Tibial nerve (tissue), 4 donors: ENCODE results near the gene IFI27L1. TPM values are rescaled to one million over a fixed set of nuclear protein-coding genes. Genes with fewer than 3 reads are reported as not detected.

ENCODE experiments used
- DNase-seq, 2 donors: peaks; one replicate each; pipeline ENCODE4 v3.0.0-alpha.2; 2019; ENCODE audit warnings: low spot score in 2 of 2
- H3K27ac ChIP-seq, 4 donors: fragments of 200-600 bp; sonication (generic) in 3 of 4; one replicate each; pipeline ENCODE4 v1.5.1; 2017 to 2019; ENCODE audit warnings: mild to moderate bottlenecking in 1 of 4
- H3K27me3 ChIP-seq, 2 donors: fragments of 200-600 bp; sonication (generic) in 1 of 2; one replicate each; pipeline versions ENCODE4 v1.5.1 to v1.6.0; 2017 to 2019
- H3K36me3 ChIP-seq, 3 donors: fragments of 200-600 bp; sonication (generic); one replicate each; pipeline ENCODE4 v1.5.1; 2018 to 2019
- H3K4me1 ChIP-seq, 4 donors: fragments of 200-600 bp; sonication (generic) in 3 of 4; one replicate each; pipeline ENCODE4 v1.5.1; 2017 to 2019
- H3K4me3 ChIP-seq, 4 donors: fragments of 200-600 bp; sonication (generic) in 3 of 4; one replicate each; pipeline ENCODE4 v1.5.1; 2017 to 2019; ENCODE audit warnings: mild to moderate bottlenecking in 1 of 4, moderate library complexity in 1 of 4
- H3K9me3 ChIP-seq, 4 donors: fragments of 200-600 bp; sonication (generic) in 3 of 4; one replicate each; pipeline ENCODE4 v1.5.1; 2017 to 2019
- CTCF ChIP-seq, 5 experiments: fragments of 200-600 bp in 3 of 5; fragments of 450-650 bp in 2 of 5; sonication (generic) in 3 of 5; IDR thresholded peaks; one replicate each; pipeline ENCODE4 v1.5.1; 2016 to 2019; ENCODE audit warnings: antibody characterized with exemption in 5 of 5, mild to moderate bottlenecking in 3 of 5, moderate library complexity in 2 of 5
- EP300 ChIP-seq, 2 donors: sonication (generic); formaldehyde crosslinking; IDR thresholded peaks; one replicate each; pipeline ENCODE4 v1.6.1; 2017; ENCODE audit warnings: antibody characterized with exemption in 2 of 2, mild to moderate bottlenecking in 1 of 2
- POLR2A ChIP-seq, 2 donors: fragments of 450-650 bp; IDR thresholded peaks; one replicate each; pipeline ENCODE4 v1.6.1; 2017; ENCODE audit warnings: antibody characterized with exemption in 2 of 2, mild to moderate bottlenecking in 2 of 2, moderate library complexity in 2 of 2
- WGBS, 2 donors: methylation state at CpG; one replicate each; pipeline ENCODE4 v1.1.5; 2018; 5-methylcytosine and 5-hydroxymethylcytosine counted together
- total RNA-seq, 4 donors: library from RNA; depleted of rRNA; stranded (reverse); fragments of >200 nt; gene quantifications; one replicate each; pipeline ENCODE4 v1.1.0, GENCODE V29; 2016

Gene IFI27L1
- total RNA-seq, 4 donors from 2014 or later, result 2.7 to 14.6 (median 7.2) TPM

GRCh38 chr14:94136575-94137331 is 55.6 kb downstream of the IFI27L1 start:
- Histone ChIP-seq H3K4me1 (peaks cover 0 to 6% (median 0%) of the 10 kb centered on the region in 4 donors), H3K9me3 (peaks cover 0 to 8% (median 0%) of the 10 kb centered on the region in 4 donors), H3K4me3 (no peak overlapping the region), H3K27ac (no peak overlapping the region), H3K36me3 (no peaks in the 10 kb centered on the region), H3K27me3 (peaks cover 0 to 14% of the 10 kb centered on the region in 2 donors)
- peak; percentile 88 to 97 for DNase-seq
- 30 to 55% methylated on average over 9 to 18 of the region's 18 CpGs for WGBS, 2 donors
- peak; percentile 91 to 98 (median 94) for TF ChIP-seq CTCF (IDR thresholded peaks at IDR 0.05)
- TF ChIP-seq EP300 (IDR thresholded peaks at IDR 0.05), result peak in 1 of 2 donors; percentile 23
- TF ChIP-seq POLR2A (IDR thresholded peaks at IDR 0.05), result no peak

- WGBS, 2 donors, result 77 to 85% methylated on average over 9 of the region's 9 CpGs
- Histone ChIP-seq H3K4me1 (peaks cover 0 to 6% (median 0%) of the 10 kb centered on the region in 4 donors), H3K9me3 (peaks cover 0 to 8% (median 0%) of the 10 kb centered on the region in 4 donors), H3K27me3 (peaks cover 0 to 14% of the 10 kb centered on the region in 2 donors), H3K4me3 (no peak overlapping the region), H3K36me3 (no peaks in the 10 kb centered on the region), H3K27ac (no peak overlapping the region)
- no peak for DNase-seq
- no peak for TF ChIP-seq EP300 (IDR thresholded peaks at IDR 0.05)
- TF ChIP-seq POLR2A (IDR thresholded peaks at IDR 0.05), result no peak
- TF ChIP-seq CTCF (IDR thresholded peaks at IDR 0.05), result no peak
Observed at GRCh38 chr14:94138251-94138650, 57.1 kb downstream of the IFI27L1 start.

GRCh38 chr14:94139006-94139405 is 57.9 kb downstream of the IFI27L1 start:
- H3K9me3 ChIP-seq, result peaks cover 0 to 8% (median 0%) of the 10 kb centered on the region in 4 donors
- peaks cover 0 to 6% (median 0%) of the 10 kb centered on the region in 4 donors for H3K4me1 ChIP-seq
- DNase-seq, result no peak
- no peaks in the 10 kb centered on the region for H3K36me3 ChIP-seq
- WGBS, 2 donors, result 64 to 73% methylated on average over 5 of the region's 5 CpGs
- H3K27me3 ChIP-seq, result peaks cover 0 to 14% of the 10 kb centered on the region in 2 donors
- no peak overlapping the region for H3K27ac ChIP-seq
- no peak overlapping the region for H3K4me3 ChIP-seq
- TF ChIP-seq EP300 (IDR thresholded peaks at IDR 0.05) (no peak), CTCF (IDR thresholded peaks at IDR 0.05) (no peak), POLR2A (IDR thresholded peaks at IDR 0.05) (no peak)

DNA sequence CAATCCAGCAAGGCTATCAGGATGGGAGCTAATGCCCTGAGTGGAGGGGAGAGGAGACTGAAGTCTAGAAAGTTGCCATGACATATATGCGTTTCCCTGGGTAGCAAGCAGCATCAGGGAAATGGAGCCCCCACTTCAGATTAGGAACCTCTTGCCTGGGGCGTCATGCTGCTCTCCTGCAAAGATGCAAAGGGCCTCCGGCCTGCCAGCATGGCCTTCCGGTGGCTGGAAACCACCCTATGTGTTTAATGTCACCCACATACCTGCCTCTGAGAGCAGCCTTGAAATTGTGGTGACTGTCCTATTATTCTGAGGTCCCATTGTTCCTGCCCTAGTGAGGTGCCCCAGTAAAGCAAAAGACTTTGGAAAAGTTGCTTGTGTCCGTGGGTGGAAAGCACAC is 58.3 kb downstream of the IFI27L1 start:
- peaks cover 0 to 14% of the 10 kb centered on the region in 2 donors for H3K27me3 ChIP-seq
- WGBS, 2 donors, result 68 to 79% methylated on average over 5 of the region's 5 CpGs
- H3K27ac ChIP-seq, result no peak overlapping the region
- DNase-seq, result no peak
- H3K9me3 ChIP-seq, result peaks cover 0 to 8% (median 0%) of the 10 kb centered on the region in 4 donors
- TF ChIP-seq EP300 (IDR thresholded peaks at IDR 0.05) (no peak), CTCF (IDR thresholded peaks at IDR 0.05) (no peak), POLR2A (IDR thresholded peaks at IDR 0.05) (no peak)
- H3K4me1 ChIP-seq, result peaks cover 0 to 6% (median 0%) of the 10 kb centered on the region in 4 donors
- no peak overlapping the region for H3K4me3 ChIP-seq
- no peaks in the 10 kb centered on the region for H3K36me3 ChIP-seq

- WGBS, 2 donors, result 63 to 76% methylated on average over 3 of the region's 3 CpGs
- TF ChIP-seq EP300 (IDR thresholded peaks at IDR 0.05), result no peak
- no peak for TF ChIP-seq POLR2A (IDR thresholded peaks at IDR 0.05)
- no peak for TF ChIP-seq CTCF (IDR thresholded peaks at IDR 0.05)
- no peaks in the 10 kb centered on the region for H3K9me3 ChIP-seq
- H3K36me3 ChIP-seq, result no peaks in the 10 kb centered on the region
- peaks cover 0 to 10% of the 10 kb centered on the region in 2 donors for H3K27me3 ChIP-seq
- H3K4me1 ChIP-seq, result peaks cover 0 to 3% (median 0%) of the 10 kb centered on the region in 4 donors
- DNase-seq, result no peak
- no peak overlapping the region for H3K4me3 ChIP-seq
- H3K27ac ChIP-seq, result no peak overlapping the region
Observed at GRCh38 chr14:94142247-94142646, 61.1 kb downstream of the IFI27L1 start.
